Uterus (tissue), 2 donors: ENCODE measurements around the gene MIEN1.

ENCODE experiments used
- CTCF ChIP-seq, 4 experiments: fragments of 200-600 bp in 2 of 4; fragments of 450-650 bp in 2 of 4; sonication (generic) in 2 of 4; IDR thresholded peaks; one replicate each; pipeline ENCODE4 v1.5.1; 2016 to 2019; ENCODE audit warnings: antibody characterized with exemption in 4 of 4, mild to moderate bottlenecking in 2 of 4, moderate library complexity in 1 of 4
- POLR2A ChIP-seq, 2 donors: fragments of 450-650 bp; IDR thresholded peaks; one replicate each; pipeline ENCODE4 v1.6.1; 2016; ENCODE audit warnings: antibody characterized with exemption in 2 of 2, mild to moderate bottlenecking in 1 of 2, moderate library complexity in 1 of 2

- TF ChIP-seq CTCF (IDR thresholded peaks at IDR 0.05), result no peak
- TF ChIP-seq POLR2A (IDR thresholded peaks at IDR 0.05), result no peak
These were observed 14.5 kb upstream of the MIEN1 start for GRCh38 chr17:39744836-39745215.
